ENCODE data around the gene KLK3.

- TF ChIP-seq CTCF (IDR thresholded peaks at IDR 0.05; ENCODE audit: poor library complexity) (no peak), EZH2 (IDR thresholded peaks at IDR 0.05; ENCODE audit: borderline replicate concordance) (no peak), EZH2phosphoT487 (IDR thresholded peaks at IDR 0.05; ENCODE audit: low read depth, severe bottlenecking, unreplicated experiment) (no peak)
Observed at GRCh38 chr19:50873056-50873455, 18.3 kb downstream of the KLK3 start, which contains the start of gene KLK2.

Data from hepatocyte (in vitro differentiated cells).